ENCODE measurements around the gene ETFA. TPM values are rescaled to one million over a fixed set of nuclear protein-coding genes. Genes with fewer than 3 reads are reported as not detected.

The ETFA gene
- total and polyA plus RNA-seq, 11 donors, result 210 to 536 (median 309) TPM

- peaks cover 9 to 43% (median 33%) of the 10 kb centered on the region in 12 donors for H3K4me1 ChIP-seq
- no peak for TF ChIP-seq POLR2A (IDR thresholded peaks at IDR 0.05)
- no peak for TF ChIP-seq CTCF (IDR thresholded peaks at IDR 0.05)
- intact Hi-C loops (cut with DNase I), result loop anchor here in 1 of 10 donors (10.0 kb wide), 1 partner anchor 519 kb away; no protein-coding TSS in a partner anchor
- DNase-seq, result no peak
- peaks cover 0 to 8% (median 0%) of the 10 kb centered on the region in 9 donors for H3K36me3 ChIP-seq
- H3K9me3 ChIP-seq, result no peaks in the 10 kb centered on the region
- WGBS, 4 donors, result 2 to 4% (median 3%) methylated on average over 46 to 65 of the region's 65 CpGs
- peak in 3 of 4 donors; percentile 7 to 45 (median 28) for ATAC-seq
- peak overlapping the region; percentile 13 to 55 (median 40) for H3K4me3 ChIP-seq
- peaks cover 62 to 85% (median 77%) of the 10 kb centered on the region in 9 donors for H3K27me3 ChIP-seq
- peak overlapping the region in 1 of 12 donors; percentile 52 for H3K27ac ChIP-seq
Observed at GRCh38 chr15:76345880-76346668, 34.8 kb upstream of the ETFA start.

DNA sequence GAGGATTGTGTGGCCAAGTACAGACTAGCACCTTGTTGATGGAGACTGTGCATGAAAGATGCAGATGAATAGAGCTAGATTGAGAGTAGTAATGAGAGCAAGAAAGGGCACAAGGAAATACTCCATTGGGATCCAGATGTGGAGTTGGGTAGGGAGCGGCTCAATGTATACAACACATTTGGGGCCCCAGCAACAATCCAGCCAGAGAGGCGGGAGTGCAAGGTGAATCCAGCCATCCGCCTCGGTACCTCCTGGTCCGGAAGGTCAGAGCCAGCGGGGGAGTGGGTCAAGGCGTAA, 34.3 kb upstream of the ETFA start:
- peaks cover 0 to 2% (median 0%) of the 10 kb centered on the region in 9 donors for H3K36me3 ChIP-seq
- no peaks in the 10 kb centered on the region for H3K9me3 ChIP-seq
- ATAC-seq (no peak), DNase-seq (no peak)
- 11 to 14% (median 13%) methylated on average over 7 of the region's 7 CpGs for WGBS, 4 donors
- TF ChIP-seq POLR2A (IDR thresholded peaks at IDR 0.05) (no peak), CTCF (IDR thresholded peaks at IDR 0.05) (no peak)
- intact Hi-C loops (cut with DNase I), result loop anchor here in 1 of 10 donors (10.0 kb wide), 1 partner anchor 519 kb away; no protein-coding TSS in a partner anchor
- H3K27me3 ChIP-seq, result peaks cover 68 to 90% (median 82%) of the 10 kb centered on the region in 9 donors
- peak overlapping the region in 3 of 12 donors; percentile 13 to 55 (median 17) for H3K4me3 ChIP-seq
- H3K27ac ChIP-seq, result no peak overlapping the region
- peaks cover 12 to 49% (median 39%) of the 10 kb centered on the region in 12 donors for H3K4me1 ChIP-seq

- DNase-seq (no peak), ATAC-seq (no peak)
- TF ChIP-seq POLR2A (IDR thresholded peaks at IDR 0.05), result no peak
- TF ChIP-seq CTCF (IDR thresholded peaks at IDR 0.05), result no peak
- peaks cover 73 to 95% (median 87%) of the 10 kb centered on the region in 9 donors for H3K27me3 ChIP-seq
- peaks cover 12 to 54% (median 43%) of the 10 kb centered on the region in 12 donors for H3K4me1 ChIP-seq
- peak overlapping the region in 1 of 12 donors; percentile 14 for H3K4me3 ChIP-seq
- H3K36me3 ChIP-seq, result no peaks in the 10 kb centered on the region
- H3K9me3 ChIP-seq, result no peaks in the 10 kb centered on the region
- no peak overlapping the region for H3K27ac ChIP-seq
- intact Hi-C loops (cut with DNase I), result loop anchor here in 1 of 10 donors (10.0 kb wide), 1 partner anchor 520 kb away; no protein-coding TSS in a partner anchor
- 12 to 18% (median 17%) methylated on average over 3 of the region's 3 CpGs for WGBS, 4 donors
Observed at GRCh38 chr15:76344893-76345582, 33.8 kb upstream of the ETFA start.
